Neural progenitor cell (in vitro differentiated cells): ENCODE data around the gene NUP62. TPM values are rescaled to one million over a fixed set of nuclear protein-coding genes. Genes with fewer than 3 reads are reported as not detected.

Experiments used
- DNase-seq: peaks from one replicate; pipeline ENCODE4 v3.0.0-alpha.2; 2016; ENCODE audit warnings: low spot score
- H2AFZ ChIP-seq: fragments of 200-600 bp; sonication (generic); replicated peaks from 2 replicates; pipeline ENCODE4 v1.6.1; 2016; ENCODE audit warnings: antibody characterized with exemption
- H3F3A ChIP-seq: fragments of 200-600 bp; sonication (generic); 2 replicates; pipeline ENCODE4 v1.6.1; 2016; ENCODE audit warnings: antibody characterized with exemption, low read depth
- H3K27ac ChIP-seq: fragments of 200-600 bp; sonication (generic); 2 replicates; pipeline ENCODE4 v1.5.1; 2016; ENCODE audit warnings: mild to moderate bottlenecking
- H3K27me3 ChIP-seq: fragments of 200-600 bp; sonication (generic); 2 replicates; pipeline ENCODE4 v1.6.1; 2016; ENCODE audit warnings: mild to moderate bottlenecking, moderate library complexity
- H3K36me3 ChIP-seq: fragments of 200-600 bp; sonication (generic); 2 replicates; pipeline ENCODE4 v1.5.1; 2016
- H3K4me1 ChIP-seq: fragments of 200-600 bp; sonication (generic); 2 replicates; pipeline ENCODE4 v1.6.1; 2016; ENCODE audit warnings: mixed run types
- H3K4me2 ChIP-seq: fragments of 200-600 bp; sonication (generic); 2 replicates; pipeline ENCODE4 v1.6.1; 2016
- H3K4me3 ChIP-seq: fragments of 200-600 bp; sonication (generic); 2 replicates; pipeline ENCODE4 v1.5.1; 2016
- H3K79me2 ChIP-seq: fragments of 200-600 bp; sonication (generic); 2 replicates; pipeline ENCODE4 v1.6.1; 2016; ENCODE audit warnings: low read depth
- H3K9ac ChIP-seq: fragments of 200-600 bp; sonication (generic); 2 replicates; pipeline ENCODE4 v1.6.1; 2016
- H3K9me3 ChIP-seq: fragments of 200-600 bp; sonication (generic); 2 replicates; pipeline ENCODE4 v1.5.1; 2016; ENCODE audit warnings: low read depth
- H4K20me1 ChIP-seq: fragments of 200-600 bp; sonication (generic); 2 replicates; pipeline ENCODE4 v1.6.1; 2016; ENCODE audit warnings: low read depth
- H3K27ac Mint-ChIP-seq: 3 replicates; pipeline ENCODE4 v1.8.0; 2021; ENCODE audit warnings: mixed read lengths
- H3K27me3 Mint-ChIP-seq: 2 replicates; pipeline ENCODE4 v1.8.0; 2022; ENCODE audit warnings: low read depth, mild to moderate bottlenecking, inconsistent platforms, moderate library complexity, mixed read lengths; ENCODE audit not compliant: insufficient read depth
- H3K36me3 Mint-ChIP-seq: 3 replicates; pipeline ENCODE4 v1.8.0; 2021; ENCODE audit warnings: mixed read lengths
- H3K4me1 Mint-ChIP-seq: 3 replicates; pipeline ENCODE4 v1.8.0; 2021; ENCODE audit warnings: mixed read lengths
- H3K4me3 Mint-ChIP-seq: 3 replicates; pipeline ENCODE4 v1.8.0; 2021; ENCODE audit warnings: mild to moderate bottlenecking, moderate library complexity, mixed read lengths
- H3K9me3 Mint-ChIP-seq: 3 replicates; pipeline ENCODE4 v1.8.0; 2020; ENCODE audit warnings: mixed read lengths
- CTCF ChIP-seq: fragments of 200-600 bp; sonication (generic); IDR thresholded peaks from 2 replicates; pipeline ENCODE4 v1.5.1; 2017; ENCODE audit warnings: antibody characterized with exemption, mild to moderate bottlenecking
- EZH2 ChIP-seq: fragments of 200-600 bp; sonication (generic); IDR thresholded peaks from 2 replicates; pipeline ENCODE4 v1.6.1; 2017; ENCODE audit warnings: antibody characterized with exemption, mild to moderate bottlenecking, moderate library complexity
- EZH2phosphoT487 ChIP-seq: fragments of 200-600 bp; sonication (generic); IDR thresholded peaks from 2 replicates; pipeline ENCODE4 v1.6.1; 2017; ENCODE audit warnings: antibody characterized with exemption
- total RNA-seq: library from RNA; depleted of rRNA; stranded (reverse); fragments of >200 nt; gene quantifications from 2 replicates; pipeline ENCODE4 v1.2.3, GENCODE V29; 2015; ENCODE audit warnings: low replicate concordance

The NUP62 gene
- total RNA-seq, 1 donor from 2014 or later: 48.2 TPM

GRCh38 chr19:49910179-49910578 is 19.1 kb downstream of the NUP62 start:
- Histone ChIP-seq H3K4me2 (no peak overlapping the region), H3K27me3 (no peaks in the 10 kb centered on the region), H4K20me1 (peaks cover 81% of the 10 kb centered on the region), H3F3A (peaks cover 7% of the 10 kb centered on the region), H3K27ac (no peak overlapping the region), H3K9me3 (no peaks in the 10 kb centered on the region), H3K9ac (no peak overlapping the region), H3K79me2 (peaks cover 43% of the 10 kb centered on the region), H3K36me3 (no peaks in the 10 kb centered on the region), H3K4me3 (no peak overlapping the region), H2AFZ (no peak overlapping the region), H3K4me1 (no peaks in the 10 kb centered on the region)
- Mint-ChIP-seq H3K9me3 (no peaks in the 10 kb centered on the region), H3K27me3 (peaks cover 12% of the 10 kb centered on the region), H3K4me3 (no peak overlapping the region), H3K36me3 (peaks cover 40% of the 10 kb centered on the region), H3K27ac (no peak overlapping the region), H3K4me1 (peaks cover 3% of the 10 kb centered on the region)
- DNase-seq: no peak
- TF ChIP-seq EZH2phosphoT487 (no peak), CTCF (no peak), EZH2 (no peak)

DNA sequence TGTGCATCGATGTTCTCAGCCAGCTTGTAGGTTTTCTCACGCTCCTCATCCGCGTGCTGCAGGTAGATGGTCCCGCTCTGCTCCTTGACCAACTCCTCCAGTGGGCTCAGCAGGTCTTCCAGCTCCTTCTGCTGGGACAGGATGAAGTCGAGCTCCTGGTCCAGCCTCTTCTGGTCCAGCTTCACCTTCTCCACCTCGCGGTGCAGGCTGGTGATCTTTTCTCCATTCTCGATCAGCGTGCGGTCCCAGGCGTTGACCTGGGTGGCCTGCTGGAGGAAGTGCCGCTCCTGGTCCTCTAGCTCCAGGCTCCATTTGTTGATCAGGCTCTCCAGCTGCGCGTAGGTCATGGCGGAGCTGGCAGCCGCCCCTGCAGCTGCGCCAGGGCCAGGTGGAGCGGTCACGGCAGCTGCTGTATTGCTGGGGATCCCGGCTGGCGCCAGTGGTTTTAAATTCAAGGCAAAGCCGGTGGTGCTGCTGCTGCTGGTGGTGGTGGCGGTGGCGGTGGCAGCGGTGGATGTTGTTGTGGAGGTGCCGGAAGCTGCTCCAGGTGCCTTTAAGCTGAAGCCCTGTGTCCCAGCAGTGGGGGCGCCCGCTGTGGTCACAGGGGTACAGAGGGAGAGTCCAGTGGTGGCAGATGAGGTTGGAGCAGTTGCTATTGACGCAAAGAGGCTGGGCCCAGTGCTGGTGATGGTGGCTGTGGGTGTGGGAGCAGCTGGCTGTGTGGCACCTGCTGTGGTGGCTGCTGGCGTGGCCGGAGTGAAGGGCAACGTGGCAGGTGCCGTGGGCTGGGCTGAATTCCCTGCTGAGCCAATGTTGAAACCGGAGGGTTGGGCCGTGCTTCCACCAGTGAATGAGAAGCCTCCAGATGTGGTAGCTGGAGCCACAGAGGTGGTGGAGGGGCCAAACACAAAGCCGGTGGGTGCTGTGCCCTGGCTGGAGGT is 20.6 kb downstream of the NUP62 start:
- no peak for DNase-seq
- no peak overlapping the region for H3K27ac Mint-ChIP-seq
- Histone ChIP-seq H3K36me3 (no peaks in the 10 kb centered on the region), H3K4me2 (no peak overlapping the region), H3K4me3 (no peak overlapping the region), H4K20me1 (peaks cover 68% of the 10 kb centered on the region), H3K27ac (no peak overlapping the region), H3K9me3 (no peaks in the 10 kb centered on the region), H3K27me3 (no peaks in the 10 kb centered on the region), H3F3A (peaks cover 8% of the 10 kb centered on the region), H3K9ac (no peak overlapping the region), H3K79me2 (peaks cover 30% of the 10 kb centered on the region), H2AFZ (no peak overlapping the region), H3K4me1 (no peaks in the 10 kb centered on the region)
- H3K27me3 Mint-ChIP-seq: peaks cover 12% of the 10 kb centered on the region
- H3K9me3 Mint-ChIP-seq: no peaks in the 10 kb centered on the region
- peaks cover 32% of the 10 kb centered on the region for H3K36me3 Mint-ChIP-seq
- no peak overlapping the region for H3K4me3 Mint-ChIP-seq
- peaks cover 3% of the 10 kb centered on the region for H3K4me1 Mint-ChIP-seq
- no peak for TF ChIP-seq EZH2phosphoT487
- no peak for TF ChIP-seq CTCF
- TF ChIP-seq EZH2: no peak

GRCh38 chr19:49907745-49908446 is 21.4 kb downstream of the NUP62 start:
- no peak overlapping the region for H3K4me3 Mint-ChIP-seq

More at GRCh38 chr19:49907745-49908446, 21.4 kb downstream of the NUP62 start:
- H3K79me2 ChIP-seq: peaks cover 21% of the 10 kb centered on the region
- no peak overlapping the region for H2AFZ ChIP-seq
- peaks cover 3% of the 10 kb centered on the region for H3K4me1 Mint-ChIP-seq
- H3F3A ChIP-seq: peaks cover 8% of the 10 kb centered on the region
- H3K27me3 Mint-ChIP-seq: peaks cover 12% of the 10 kb centered on the region
- H3K36me3 Mint-ChIP-seq: peaks cover 25% of the 10 kb centered on the region
- peaks cover 60% of the 10 kb centered on the region for H4K20me1 ChIP-seq
- H3K4me3 ChIP-seq: no peak overlapping the region
- no peak for TF ChIP-seq CTCF
- TF ChIP-seq EZH2: no peak
- TF ChIP-seq EZH2phosphoT487: no peak
- no peak overlapping the region for H3K27ac Mint-ChIP-seq
- no peaks in the 10 kb centered on the region for H3K36me3 ChIP-seq
- H3K27me3 ChIP-seq: no peaks in the 10 kb centered on the region
- H3K9me3 Mint-ChIP-seq: no peaks in the 10 kb centered on the region
- no peak overlapping the region for H3K27ac ChIP-seq
- H3K9me3 ChIP-seq: no peaks in the 10 kb centered on the region
- no peak overlapping the region for H3K9ac ChIP-seq
- DNase-seq: no peak
- H3K4me2 ChIP-seq: no peak overlapping the region
- no peaks in the 10 kb centered on the region for H3K4me1 ChIP-seq
